K562 (cell line): Measurements from ENCODE around the gene FA2H. TPM values are rescaled to one million over a fixed set of nuclear protein-coding genes. Genes with fewer than 3 reads are reported as not detected.
A peak's percentile ranks its signal among the peaks of the same experiment; 100 is the strongest.

Experiments used
- C11orf30 ChIP-seq: fragments of 450-650 bp; IDR thresholded peaks from 2 replicates; pipeline ENCODE4 v1.6.1; 2016; ENCODE audit warnings: low read depth, mild to moderate bottlenecking
- CBFA2T2 ChIP-seq: fragments of 450-650 bp; conservative IDR thresholded peaks from 2 replicates; pipeline ENCODE4 v1.6.1; 2017; ENCODE audit warnings: mild to moderate bottlenecking
- CBX1 ChIP-seq: sonication (generic); IDR thresholded peaks from 2 replicates; pipeline ENCODE4 v1.6.1; 2016; ENCODE audit warnings: antibody characterized with exemption, low read depth, mild to moderate bottlenecking
- ELK1 ChIP-seq: sonication (generic); formaldehyde crosslinking; IDR thresholded peaks from 2 replicates; pipeline ENCODE4 v1.8.1; 2022; ENCODE audit warnings: missing genetic modification reagents
- NCOA6 ChIP-seq: fragments of 450-650 bp; IDR thresholded peaks from 2 replicates; pipeline ENCODE4 v1.6.1; 2017; ENCODE audit warnings: mild to moderate bottlenecking
- NR2F6 ChIP-seq: fragments of 450-650 bp; formaldehyde crosslinking; IDR thresholded peaks from 2 replicates; pipeline ENCODE4 v1.4.0; 2020; ENCODE audit warnings: mild to moderate bottlenecking
- RBM17 ChIP-seq: fragments of 200-400 bp; formaldehyde crosslinking; IDR thresholded peaks from 2 replicates; pipeline ENCODE4 v1.6.1; 2017; ENCODE audit warnings: low read depth, mild to moderate bottlenecking, low read length, borderline replicate concordance
- TAF7 ChIP-seq: fragments of 450-650 bp; IDR thresholded peaks from 2 replicates; pipeline ENCODE4 v1.6.1; 2016; ENCODE audit warnings: missing genetic modification characterization, missing compliant biosample characterization
- TFE3 ChIP-seq: fragments of 450-650 bp; formaldehyde crosslinking; IDR thresholded peaks from 2 replicates; pipeline ENCODE4 v1.4.0; 2020; ENCODE audit warnings: mild to moderate bottlenecking, mixed read lengths
- ZC3H4 ChIP-seq: sonication (generic); formaldehyde crosslinking; IDR thresholded peaks from 2 replicates; pipeline ENCODE4 v1.9.0; 2021; ENCODE audit warnings: missing genetic modification reagents, borderline replicate concordance
- polyA plus RNA-seq, 8 experiments: library from polyadenylated mRNA; depleted of rRNA in 4 of 8; stranded (reverse) in 5 of 8; unstranded in 3 of 8; fragments of >200 nt; fragmentation: Nextera tagmentation in 2 of 8; fragmentation: Illumina TruSeq in 1 of 8; extraction: Ambion mirVana in 2 of 8; extraction: Trizol in 1 of 8; gene quantifications; 2 replicates each; pipeline versions ENCODE4 v1.2.1 to v1.2.3, GENCODE V29; 2011 to 2014; ENCODE audit warnings: inconsistent platforms in 1 of 8, missing spikeins in 1 of 8
- total RNA-seq, 7 experiments: library from RNA; depleted of rRNA in 6 of 7; stranded (reverse); fragments of >200 nt in 6 of 7; fragmentation: Illumina TruSeq in 2 of 7; extraction: Trizol in 2 of 7; gene quantifications; 2 replicates each; pipeline versions ENCODE4 v1.2.1 to v1.2.3, GENCODE V29; 2011 to 2021; ENCODE audit warnings: low replicate concordance in 1 of 7
- TF ChIP-seq, protein P1 (sequence below), 2 experiments: IDR thresholded peaks in 1 of 2; conservative IDR thresholded peaks in 1 of 2; 2 replicates each; pipeline ENCODE4 v1.6.1; 2016; ENCODE audit warnings: low read depth in 2 of 2, mild to moderate bottlenecking in 1 of 2, missing compliant biosample characterization in 1 of 2, missing genetic modification characterization in 1 of 2, moderate library complexity in 1 of 2
- TF ChIP-seq, protein P2 (sequence below): fragments of 450-650 bp; formaldehyde crosslinking; IDR thresholded peaks from 2 replicates; pipeline ENCODE4 v1.4.0; 2022; ENCODE audit warnings: mild to moderate bottlenecking, moderate library complexity
- TF ChIP-seq, protein P3 (sequence below), 2 experiments: fragments of 450-650 bp; formaldehyde crosslinking in 1 of 2; IDR thresholded peaks; 2 replicates each; pipeline versions ENCODE4 v1.4.0 to v1.6.1; 2014 to 2020; ENCODE audit warnings: mild to moderate bottlenecking in 2 of 2, borderline replicate concordance in 1 of 2, low read depth in 1 of 2

FA2H gene
- total and polyA plus RNA-seq, 9 of the 15 experiments (the other 6 are each of a cell fraction or from before 2014, with no cell fraction given) = not detected

DNA sequence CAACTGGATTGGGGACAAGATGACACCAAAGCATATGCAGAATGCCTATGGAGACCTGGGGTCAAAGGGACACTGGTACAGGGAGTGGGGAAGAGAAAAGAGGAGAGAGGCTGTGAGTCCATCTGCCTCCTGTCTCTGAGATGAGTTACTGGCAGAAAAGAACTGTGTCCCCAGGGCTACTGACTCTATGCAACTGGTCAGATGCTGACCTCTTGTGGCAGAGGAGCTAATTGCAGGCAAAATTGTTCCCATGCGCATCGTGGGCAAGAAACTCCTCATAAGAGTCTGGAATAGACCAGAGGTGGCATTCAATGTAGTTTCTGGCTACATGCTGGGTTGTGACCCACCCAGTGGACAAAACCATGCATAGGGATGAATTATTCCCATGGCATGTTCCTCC lies 47.9 kb downstream of the FA2H start (continued):
- TF ChIP-seq ELK1 (CRISPR knock-in tag) (no peak), C11orf30 (no peak), NCOA6 (no peak), TAF7 (tag) (no peak), RBM17 (no peak), NR2F6 (CRISPR knock-in tag) (no peak), TFE3 (CRISPR knock-in tag) (no peak), CBFA2T2 (no peak), ZC3H4 (CRISPR knock-in tag) (no peak), CBX1 (peak; percentile 68; the same call in 1 of the 2 replicates)
- TF ChIP-seq, protein P1, sequence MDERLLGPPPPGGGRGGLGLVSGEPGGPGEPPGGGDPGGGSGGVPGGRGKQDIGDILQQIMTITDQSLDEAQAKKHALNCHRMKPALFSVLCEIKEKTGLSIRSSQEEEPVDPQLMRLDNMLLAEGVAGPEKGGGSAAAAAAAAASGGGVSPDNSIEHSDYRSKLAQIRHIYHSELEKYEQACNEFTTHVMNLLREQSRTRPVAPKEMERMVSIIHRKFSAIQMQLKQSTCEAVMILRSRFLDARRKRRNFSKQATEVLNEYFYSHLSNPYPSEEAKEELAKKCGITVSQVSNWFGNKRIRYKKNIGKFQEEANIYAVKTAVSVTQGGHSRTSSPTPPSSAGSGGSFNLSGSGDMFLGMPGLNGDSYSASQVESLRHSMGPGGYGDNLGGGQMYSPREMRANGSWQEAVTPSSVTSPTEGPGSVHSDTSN (CRISPR knock-in tag; IDR thresholded peaks at IDR 0.05; ENCODE audit: low read depth) = no peak
- TF ChIP-seq, protein P1 (tag; conservative IDR thresholded peaks at IDR 0.05; ENCODE audit: low read depth) = no peak
- TF ChIP-seq, protein P2, sequence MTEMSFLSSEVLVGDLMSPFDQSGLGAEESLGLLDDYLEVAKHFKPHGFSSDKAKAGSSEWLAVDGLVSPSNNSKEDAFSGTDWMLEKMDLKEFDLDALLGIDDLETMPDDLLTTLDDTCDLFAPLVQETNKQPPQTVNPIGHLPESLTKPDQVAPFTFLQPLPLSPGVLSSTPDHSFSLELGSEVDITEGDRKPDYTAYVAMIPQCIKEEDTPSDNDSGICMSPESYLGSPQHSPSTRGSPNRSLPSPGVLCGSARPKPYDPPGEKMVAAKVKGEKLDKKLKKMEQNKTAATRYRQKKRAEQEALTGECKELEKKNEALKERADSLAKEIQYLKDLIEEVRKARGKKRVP = no peak
- TF ChIP-seq, protein P3, sequence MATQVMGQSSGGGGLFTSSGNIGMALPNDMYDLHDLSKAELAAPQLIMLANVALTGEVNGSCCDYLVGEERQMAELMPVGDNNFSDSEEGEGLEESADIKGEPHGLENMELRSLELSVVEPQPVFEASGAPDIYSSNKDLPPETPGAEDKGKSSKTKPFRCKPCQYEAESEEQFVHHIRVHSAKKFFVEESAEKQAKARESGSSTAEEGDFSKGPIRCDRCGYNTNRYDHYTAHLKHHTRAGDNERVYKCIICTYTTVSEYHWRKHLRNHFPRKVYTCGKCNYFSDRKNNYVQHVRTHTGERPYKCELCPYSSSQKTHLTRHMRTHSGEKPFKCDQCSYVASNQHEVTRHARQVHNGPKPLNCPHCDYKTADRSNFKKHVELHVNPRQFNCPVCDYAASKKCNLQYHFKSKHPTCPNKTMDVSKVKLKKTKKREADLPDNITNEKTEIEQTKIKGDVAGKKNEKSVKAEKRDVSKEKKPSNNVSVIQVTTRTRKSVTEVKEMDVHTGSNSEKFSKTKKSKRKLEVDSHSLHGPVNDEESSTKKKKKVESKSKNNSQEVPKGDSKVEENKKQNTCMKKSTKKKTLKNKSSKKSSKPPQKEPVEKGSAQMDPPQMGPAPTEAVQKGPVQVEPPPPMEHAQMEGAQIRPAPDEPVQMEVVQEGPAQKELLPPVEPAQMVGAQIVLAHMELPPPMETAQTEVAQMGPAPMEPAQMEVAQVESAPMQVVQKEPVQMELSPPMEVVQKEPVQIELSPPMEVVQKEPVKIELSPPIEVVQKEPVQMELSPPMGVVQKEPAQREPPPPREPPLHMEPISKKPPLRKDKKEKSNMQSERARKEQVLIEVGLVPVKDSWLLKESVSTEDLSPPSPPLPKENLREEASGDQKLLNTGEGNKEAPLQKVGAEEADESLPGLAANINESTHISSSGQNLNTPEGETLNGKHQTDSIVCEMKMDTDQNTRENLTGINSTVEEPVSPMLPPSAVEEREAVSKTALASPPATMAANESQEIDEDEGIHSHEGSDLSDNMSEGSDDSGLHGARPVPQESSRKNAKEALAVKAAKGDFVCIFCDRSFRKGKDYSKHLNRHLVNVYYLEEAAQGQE (IDR thresholded peaks at IDR 0.05; ENCODE audit: borderline replicate concordance) = peak; percentile 14; the same call in 1 of the 2 replicates
- TF ChIP-seq, protein P3 (CRISPR knock-in tag; IDR thresholded peaks at IDR 0.05; ENCODE audit: low read depth) = no peak
